ENCODE measurements around the gene GABRG3. TPM values are rescaled to one million over a fixed set of nuclear protein-coding genes. Genes with fewer than 3 reads are reported as not detected.

GABRG3 gene
- total RNA-seq, 4 donors from 2014 or later: 0.97 to 3.9 (median 3.6) TPM; not detected in 1

- Histone ChIP-seq H3K4me3 (no peak overlapping the region), H3K36me3 (no peaks in the 10 kb centered on the region), H3K27ac (no peak overlapping the region), H3K27me3 (no peaks in the 10 kb centered on the region), H3K9me3 (peaks cover 14% of the 10 kb centered on the region), H3K4me1 (no peaks in the 10 kb centered on the region)
- no peak for DNase-seq (ENCODE audit: low spot score in 2 of 2)
- TF ChIP-seq POLR2AphosphoS5 (IDR thresholded peaks at IDR 0.05): no peak
- no peak for TF ChIP-seq CTCF (IDR thresholded peaks at IDR 0.05)
- TF ChIP-seq EP300 (IDR thresholded peaks at IDR 0.05): no peak
- no peak for TF ChIP-seq POLR2A (IDR thresholded peaks at IDR 0.05)
These were observed 535.8 kb downstream of the GABRG3 start for GRCh38 chr15:27506752-27507151.

- WGBS: 94% methylated on average over 1 of the region's 1 CpG
- peaks cover 1% of the 10 kb centered on the region for H3K4me1 ChIP-seq
- no peak overlapping the region for H3K4me3 ChIP-seq
- no peaks in the 10 kb centered on the region for H3K27me3 ChIP-seq
- peaks cover 14% of the 10 kb centered on the region for H3K9me3 ChIP-seq
- DNase-seq (ENCODE audit: low spot score in 2 of 2): no peak
- no peaks in the 10 kb centered on the region for H3K36me3 ChIP-seq
- no peak for TF ChIP-seq EP300 (IDR thresholded peaks at IDR 0.05)
- TF ChIP-seq POLR2A (IDR thresholded peaks at IDR 0.05): no peak
- no peak for TF ChIP-seq POLR2AphosphoS5 (IDR thresholded peaks at IDR 0.05)
- no peak for TF ChIP-seq CTCF (IDR thresholded peaks at IDR 0.05)
- H3K27ac ChIP-seq: no peak overlapping the region
These were observed 538.0 kb downstream of the GABRG3 start for GRCh38 chr15:27509014-27509413.

- DNase-seq (ENCODE audit: low spot score in 2 of 2): no peak
- TF ChIP-seq POLR2A (IDR thresholded peaks at IDR 0.05) (no peak), CTCF (IDR thresholded peaks at IDR 0.05) (no peak), POLR2AphosphoS5 (IDR thresholded peaks at IDR 0.05) (no peak), EP300 (IDR thresholded peaks at IDR 0.05) (no peak)
- Histone ChIP-seq H3K27me3 (no peaks in the 10 kb centered on the region), H3K9me3 (peaks cover 14% of the 10 kb centered on the region), H3K4me3 (no peak overlapping the region), H3K27ac (no peak overlapping the region), H3K4me1 (peaks cover 3% of the 10 kb centered on the region), H3K36me3 (no peaks in the 10 kb centered on the region)
- 71% methylated on average over 4 of the region's 4 CpGs for WGBS
These were observed 541.5 kb downstream of the GABRG3 start for GRCh38 chr15:27512281-27513001.

GRCh38 chr15:27514526-27514925 lies 543.5 kb downstream of the GABRG3 start:
- no peak for DNase-seq (ENCODE audit: low spot score in 2 of 2)
- Histone ChIP-seq H3K27ac (no peak overlapping the region), H3K4me1 (peaks cover 3% of the 10 kb centered on the region), H3K4me3 (no peak overlapping the region), H3K27me3 (no peaks in the 10 kb centered on the region), H3K36me3 (no peaks in the 10 kb centered on the region), H3K9me3 (peaks cover 2% of the 10 kb centered on the region)
- WGBS: 60% methylated on average over 3 of the region's 3 CpGs
- TF ChIP-seq CTCF (IDR thresholded peaks at IDR 0.05) (no peak), POLR2AphosphoS5 (IDR thresholded peaks at IDR 0.05) (no peak), EP300 (IDR thresholded peaks at IDR 0.05) (no peak), POLR2A (IDR thresholded peaks at IDR 0.05) (no peak)

- no peaks in the 10 kb centered on the region for H3K4me1 ChIP-seq
These were observed 556.6 kb downstream of the GABRG3 start for GRCh38 chr15:27527490-27528067.

More at GRCh38 chr15:27527490-27528067, 556.6 kb downstream of the GABRG3 start:
- no peaks in the 10 kb centered on the region for H3K27me3 ChIP-seq
- H3K4me3 ChIP-seq: no peak overlapping the region
- H3K27ac ChIP-seq: no peak overlapping the region
- no peaks in the 10 kb centered on the region for H3K36me3 ChIP-seq
- DNase-seq (ENCODE audit: low spot score in 2 of 2): no peak
- no peak for TF ChIP-seq EP300 (IDR thresholded peaks at IDR 0.05)
- no peak for TF ChIP-seq POLR2AphosphoS5 (IDR thresholded peaks at IDR 0.05)
- TF ChIP-seq POLR2A (IDR thresholded peaks at IDR 0.05): no peak
- TF ChIP-seq CTCF (IDR thresholded peaks at IDR 0.05): no peak
- 86% methylated on average over 18 of the region's 18 CpGs for WGBS
- H3K9me3 ChIP-seq: peaks cover 8% of the 10 kb centered on the region
